Measurements from ENCODE around the gene PSMA2. TPM values are rescaled to one million over a fixed set of nuclear protein-coding genes. Genes with fewer than 3 reads are reported as not detected.

PSMA2 gene
- total RNA-seq, 4 donors from 2014 or later, result 5.8 to 61.2 (median 28.6) TPM

DNA sequence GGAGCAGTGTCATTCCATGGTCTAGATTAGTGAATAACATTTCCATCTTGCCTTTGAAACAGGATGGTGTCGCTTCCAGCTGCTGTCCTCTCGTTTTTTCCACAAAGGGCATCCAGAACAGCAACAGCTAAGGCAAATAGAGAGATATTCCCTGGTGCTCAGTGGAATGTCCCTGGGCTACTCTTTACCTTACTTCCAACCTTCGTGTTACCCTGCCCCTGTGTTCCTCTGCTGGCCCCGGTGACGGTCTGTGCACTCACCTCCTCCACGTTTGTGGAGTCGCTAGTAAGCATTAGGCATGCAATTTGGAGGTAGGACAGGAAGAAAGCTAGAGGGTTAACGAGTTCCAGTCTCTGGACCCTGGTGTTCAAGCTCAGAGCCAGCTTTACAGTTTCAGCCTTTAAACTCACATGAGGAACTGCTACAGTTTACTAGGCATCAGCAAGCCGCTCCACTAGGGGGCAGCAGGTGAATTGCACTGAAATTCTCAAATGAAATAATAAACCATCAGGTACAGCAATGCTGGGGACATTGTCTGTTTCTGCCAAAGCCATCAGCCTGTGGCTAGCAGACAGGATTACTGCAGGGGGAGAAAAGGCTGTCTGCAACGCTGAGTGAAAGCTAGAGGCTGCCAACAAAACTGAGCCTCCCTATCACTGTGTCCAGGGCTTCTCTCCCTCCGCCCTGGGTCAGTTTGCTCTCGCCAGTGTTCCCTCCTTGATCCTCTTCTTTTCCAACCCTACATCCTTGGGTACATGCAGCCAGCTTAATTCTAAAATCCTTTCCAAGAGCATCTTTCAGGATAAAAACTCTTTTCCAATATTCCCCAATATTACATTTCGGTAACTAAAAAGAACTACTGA, 9.2 kb upstream of the PSMA2 start:
- peak; percentile 73 for DNase-seq
- Histone ChIP-seq H3K27ac (no peak overlapping the region), H3K36me3 (peaks cover 0 to 9% (median 3%) of the 10 kb centered on the region in 4 donors), H3K4me1 (no peaks in the 10 kb centered on the region), H3K27me3 (no peaks in the 10 kb centered on the region), H3K9me3 (no peaks in the 10 kb centered on the region), H3K4me3 (no peak overlapping the region)
- intact Hi-C loops (cut with DNase I; ENCODE audit: low total_unique reads), result loop anchor here (5.0 kb wide), 1 partner anchor 321 kb away; no protein-coding TSS in a partner anchor
- 59 to 67% methylated on average over 10 to 13 of the region's 13 CpGs for WGBS, 2 donors (ENCODE audit: low coverage in 1 of 2)
- TF ChIP-seq, protein P1, sequence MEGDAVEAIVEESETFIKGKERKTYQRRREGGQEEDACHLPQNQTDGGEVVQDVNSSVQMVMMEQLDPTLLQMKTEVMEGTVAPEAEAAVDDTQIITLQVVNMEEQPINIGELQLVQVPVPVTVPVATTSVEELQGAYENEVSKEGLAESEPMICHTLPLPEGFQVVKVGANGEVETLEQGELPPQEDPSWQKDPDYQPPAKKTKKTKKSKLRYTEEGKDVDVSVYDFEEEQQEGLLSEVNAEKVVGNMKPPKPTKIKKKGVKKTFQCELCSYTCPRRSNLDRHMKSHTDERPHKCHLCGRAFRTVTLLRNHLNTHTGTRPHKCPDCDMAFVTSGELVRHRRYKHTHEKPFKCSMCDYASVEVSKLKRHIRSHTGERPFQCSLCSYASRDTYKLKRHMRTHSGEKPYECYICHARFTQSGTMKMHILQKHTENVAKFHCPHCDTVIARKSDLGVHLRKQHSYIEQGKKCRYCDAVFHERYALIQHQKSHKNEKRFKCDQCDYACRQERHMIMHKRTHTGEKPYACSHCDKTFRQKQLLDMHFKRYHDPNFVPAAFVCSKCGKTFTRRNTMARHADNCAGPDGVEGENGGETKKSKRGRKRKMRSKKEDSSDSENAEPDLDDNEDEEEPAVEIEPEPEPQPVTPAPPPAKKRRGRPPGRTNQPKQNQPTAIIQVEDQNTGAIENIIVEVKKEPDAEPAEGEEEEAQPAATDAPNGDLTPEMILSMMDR (IDR thresholded peaks at IDR 0.05), result peak; percentile 62 to 86 (median 85)
- no peak for TF ChIP-seq EP300 (IDR thresholded peaks at IDR 0.05; ENCODE audit: low read depth)
- in situ Hi-C loops (cut with MboI; ENCODE audit: low pct_ligation_motif_present in 1 of 4, low pct_unique_long_range_greater_than_20kb in 1 of 4, low sequenced_read_pairs in 3 of 4), result loop anchor here in 3 of 4 donors (25.0 kb wide), 3 partner anchors 771 to 921 kb away; partner anchors contain the start of gene MRPS24 (in 1 of the 3)

DNA sequence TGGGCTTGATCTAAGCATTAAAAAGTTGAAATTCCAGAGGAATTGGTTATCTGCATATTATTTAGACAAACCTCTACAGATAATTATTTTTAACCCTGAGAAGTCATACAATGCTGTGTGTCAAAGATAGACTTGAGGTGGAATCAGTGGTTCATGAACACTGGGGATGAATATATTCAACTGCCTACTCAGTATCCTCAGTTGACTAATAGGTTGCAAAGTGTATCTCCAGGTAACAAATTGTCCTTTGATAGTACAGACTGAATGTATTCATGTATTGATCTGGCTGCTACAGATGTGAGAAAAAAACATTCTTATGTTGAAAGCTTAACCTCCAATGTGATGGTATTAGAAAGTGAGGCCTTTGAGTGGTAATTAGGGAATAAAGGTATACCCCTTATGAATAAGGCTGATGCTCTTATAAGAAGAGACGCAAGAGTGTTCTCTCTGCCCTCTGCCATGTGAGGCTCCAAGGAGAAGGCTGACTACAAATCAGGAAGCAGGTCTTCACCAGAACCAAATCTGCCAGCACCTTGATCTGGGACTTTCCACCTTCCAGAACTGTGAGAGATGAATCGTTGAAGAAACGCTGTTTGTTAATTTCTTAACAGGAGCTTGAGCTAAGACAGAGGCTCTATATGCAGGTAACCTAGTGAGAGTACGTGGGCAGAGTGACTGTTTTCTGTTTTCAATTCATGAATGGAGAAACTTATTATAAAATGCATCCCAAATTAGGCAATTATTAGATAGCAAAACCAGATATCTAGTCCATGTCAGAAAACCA, 7.7 kb upstream of the PSMA2 start:
- Histone ChIP-seq H3K4me1 (peaks cover 0 to under 1% (median 0%) of the 10 kb centered on the region in 4 donors), H3K27me3 (no peaks in the 10 kb centered on the region), H3K4me3 (no peak overlapping the region), H3K9me3 (no peaks in the 10 kb centered on the region), H3K27ac (no peak overlapping the region), H3K36me3 (peaks cover 0 to 22% (median 10%) of the 10 kb centered on the region in 4 donors)
- in situ Hi-C loops (cut with MboI; ENCODE audit: low pct_ligation_motif_present in 1 of 4, low pct_unique_long_range_greater_than_20kb in 1 of 4, low sequenced_read_pairs in 3 of 4) (loop anchor here (10.0 to 25.0 kb wide), 5 partner anchors 315 to 923 kb away; partner anchors contain the start of gene MRPS24 (in 1 of the 4)), intact Hi-C loops (cut with DNase I; ENCODE audit: low total_unique reads) (loop anchor here (5.0 kb wide), 1 partner anchor 323 kb away; no protein-coding TSS in a partner anchor)
- 66 to 73% methylated on average over 4 of the region's 4 CpGs for WGBS, 2 donors (ENCODE audit: low coverage in 1 of 2)
- no peak for DNase-seq
- TF ChIP-seq, protein P1 (IDR thresholded peaks at IDR 0.05), result no peak
- no peak for TF ChIP-seq EP300 (IDR thresholded peaks at IDR 0.05; ENCODE audit: low read depth)
- TF ChIP-seq POLR2A (IDR thresholded peaks at IDR 0.05), result no peak
- TF ChIP-seq POLR2AphosphoS5 (IDR thresholded peaks at IDR 0.05), result no peak

DNA sequence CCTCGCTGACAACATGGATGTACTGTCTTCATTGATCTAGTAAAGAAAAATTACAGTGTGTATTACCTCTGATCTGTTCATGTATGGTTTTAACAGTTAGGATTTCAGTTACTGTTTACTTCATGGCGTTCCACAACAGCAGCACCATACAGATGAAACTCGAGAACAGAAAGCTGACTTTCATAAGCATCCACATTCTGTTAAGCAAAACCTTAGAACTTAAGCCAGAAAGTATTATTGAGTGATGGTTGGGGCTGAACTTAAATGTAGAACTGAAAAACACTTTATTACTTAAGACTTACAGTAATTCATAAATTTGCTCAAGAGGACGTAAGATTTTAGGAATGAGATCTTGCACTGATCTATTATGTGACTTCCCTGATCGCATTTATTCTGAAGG, 3.9 kb upstream of the PSMA2 start:
- in situ Hi-C loops (cut with MboI; ENCODE audit: low pct_ligation_motif_present in 1 of 4, low pct_unique_long_range_greater_than_20kb in 1 of 4, low sequenced_read_pairs in 3 of 4) (loop anchor here (10.0 to 25.0 kb wide), 5 partner anchors 319 to 926 kb away; partner anchors contain the start of gene MRPS24 (in 1 of the 4)), intact Hi-C loops (cut with DNase I; ENCODE audit: low total_unique reads) (no loop called here)
- Histone ChIP-seq H3K27me3 (no peaks in the 10 kb centered on the region), H3K36me3 (peaks cover 0 to 24% (median 10%) of the 10 kb centered on the region in 4 donors), H3K9me3 (no peaks in the 10 kb centered on the region), H3K4me3 (no peak overlapping the region), H3K27ac (no peak overlapping the region), H3K4me1 (peaks cover 5 to 20% (median 12%) of the 10 kb centered on the region in 4 donors)
- TF ChIP-seq EP300 (IDR thresholded peaks at IDR 0.05; ENCODE audit: low read depth), result no peak
- TF ChIP-seq, protein P1 (IDR thresholded peaks at IDR 0.05), result no peak
- TF ChIP-seq POLR2AphosphoS5 (IDR thresholded peaks at IDR 0.05), result no peak
- no peak for TF ChIP-seq POLR2A (IDR thresholded peaks at IDR 0.05)
- DNase-seq, result no peak
- 88 to 98% methylated on average over 5 of the region's 5 CpGs for WGBS, 2 donors (ENCODE audit: low coverage in 1 of 2)

DNA sequence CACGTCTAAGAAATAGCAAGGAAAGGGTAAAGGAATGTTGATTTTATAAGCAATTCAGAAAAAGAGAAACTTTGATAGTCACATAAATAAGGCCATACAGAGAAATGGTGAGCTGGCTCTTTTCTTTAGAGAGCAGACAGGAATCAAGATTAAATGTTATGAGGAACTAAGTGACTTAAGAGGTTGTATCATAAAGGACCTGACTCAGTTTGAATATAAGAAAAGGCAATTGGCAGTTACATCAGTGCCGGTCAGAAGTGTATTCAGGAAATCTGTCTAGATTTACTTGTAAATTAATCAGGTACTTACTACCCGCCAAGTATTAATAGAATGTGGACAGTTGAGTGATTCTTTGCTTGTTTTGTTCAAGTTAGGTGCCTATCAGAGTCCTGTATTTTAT, 2.3 kb upstream of the PSMA2 start:
- Histone ChIP-seq H3K36me3 (peaks cover 0 to 24% (median 10%) of the 10 kb centered on the region in 4 donors), H3K4me1 (peaks cover 20 to 36% (median 28%) of the 10 kb centered on the region in 4 donors), H3K9me3 (no peaks in the 10 kb centered on the region), H3K27ac (no peak overlapping the region), H3K4me3 (no peak overlapping the region), H3K27me3 (no peaks in the 10 kb centered on the region)
- intact Hi-C loops (cut with DNase I; ENCODE audit: low total_unique reads) (no loop called here), in situ Hi-C loops (cut with MboI; ENCODE audit: low pct_ligation_motif_present in 1 of 4, low pct_unique_long_range_greater_than_20kb in 1 of 4, low sequenced_read_pairs in 3 of 4) (loop anchor here (10.0 to 25.0 kb wide), 5 partner anchors 321 to 928 kb away; partner anchors contain the start of gene MRPS24 (in 1 of the 4))
- WGBS, 2 donors (ENCODE audit: low coverage in 1 of 2), result 75 to 84% methylated on average over 3 of the region's 3 CpGs
- DNase-seq, result no peak
- no peak for TF ChIP-seq POLR2A (IDR thresholded peaks at IDR 0.05)
- no peak for TF ChIP-seq EP300 (IDR thresholded peaks at IDR 0.05; ENCODE audit: low read depth)
- TF ChIP-seq POLR2AphosphoS5 (IDR thresholded peaks at IDR 0.05), result no peak
- TF ChIP-seq, protein P1 (IDR thresholded peaks at IDR 0.05), result no peak
